ENCODE results near the gene TBC1D13. TPM values are rescaled to one million over a fixed set of nuclear protein-coding genes. Genes with fewer than 3 reads are reported as not detected.

The TBC1D13 gene
- total and polyA plus RNA-seq, 2 of the 13 experiments (the other 11 are each of a cell fraction or from before 2014, with no cell fraction given), result 17.9 to 19.7 TPM

DNA sequence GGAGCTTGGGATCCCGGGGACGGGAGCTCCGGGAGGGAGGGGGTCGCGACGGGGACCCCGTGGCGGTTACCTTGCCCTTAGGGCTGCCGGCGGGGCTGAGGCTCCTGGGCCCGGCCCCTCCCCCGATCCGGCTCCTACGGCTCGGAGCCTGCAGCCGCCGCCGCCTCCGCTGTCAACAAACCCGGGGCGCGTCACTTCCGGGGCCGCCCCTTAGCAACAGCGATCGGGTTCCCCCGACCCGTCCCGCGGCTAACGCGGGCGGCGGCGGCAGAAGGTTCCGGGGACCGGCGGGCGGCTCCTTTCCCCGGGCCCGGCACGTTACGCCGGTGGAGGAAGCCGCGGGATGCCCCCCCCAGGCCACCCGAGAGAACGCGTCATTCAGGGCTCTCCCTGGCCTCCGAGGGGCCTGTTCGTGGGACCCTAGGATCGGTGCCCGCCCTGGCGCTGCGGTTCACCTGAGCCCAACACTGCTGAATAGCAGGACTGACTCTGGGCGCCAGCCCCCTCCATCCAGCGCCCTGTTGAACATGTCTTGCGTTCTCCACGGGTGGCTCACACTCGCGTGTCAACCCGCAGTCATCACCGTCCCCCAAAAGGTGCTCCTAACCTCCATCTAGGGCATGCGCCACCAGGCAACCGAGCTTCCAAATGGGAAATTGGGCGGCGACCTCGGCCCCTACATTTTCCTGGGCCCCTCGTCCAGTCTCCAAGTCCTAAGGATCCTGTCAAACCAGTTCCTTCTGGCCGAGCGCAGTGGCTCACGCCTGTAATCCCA, 15.1 kb upstream of the TBC1D13 start, which contains the start of gene ZER1 (continued):
- TF ChIP-seq DNMT1 (CRISPR knock-in tag; IDR thresholded peaks at IDR 0.05) (no peak), HIC2 (CRISPR knock-in tag; IDR thresholded peaks at IDR 0.05; ENCODE audit: low read depth) (no peak), KMT2A (CRISPR knock-in tag; IDR thresholded peaks at IDR 0.05) (peak; percentile 96), GLI4 (CRISPR knock-in tag; IDR thresholded peaks at IDR 0.05; ENCODE audit: borderline replicate concordance) (peak; percentile 92; the same call in 1 of the 2 replicates), ZSCAN25 (CRISPR knock-in tag; IDR thresholded peaks at IDR 0.05) (peak; percentile 79), SAFB2 (CRISPR knock-in tag; IDR thresholded peaks at IDR 0.05; ENCODE audit: borderline replicate concordance, low read depth) (peak; percentile 72; the same call in 1 of the 2 replicates), FOXK2 (IDR thresholded peaks at IDR 0.05) (peak; percentile 38; the same call in 1 of the 2 replicates), U2AF2 (IDR thresholded peaks at IDR 0.05; ENCODE audit: low read depth, low read length) (no peak), PHF5A (CRISPR knock-in tag; IDR thresholded peaks at IDR 0.05; ENCODE audit: low read depth, unreplicated experiment) (peak; percentile 29), WIZ (CRISPR knock-in tag; IDR thresholded peaks at IDR 0.05) (no peak), AKNA (CRISPR knock-in tag; IDR thresholded peaks at IDR 0.05; ENCODE audit: borderline replicate concordance) (no peak), SYNCRIP (IDR thresholded peaks at IDR 0.05; ENCODE audit: insufficient read depth, low read depth, low read length) (no peak)
- TF ChIP-seq, protein P1, sequence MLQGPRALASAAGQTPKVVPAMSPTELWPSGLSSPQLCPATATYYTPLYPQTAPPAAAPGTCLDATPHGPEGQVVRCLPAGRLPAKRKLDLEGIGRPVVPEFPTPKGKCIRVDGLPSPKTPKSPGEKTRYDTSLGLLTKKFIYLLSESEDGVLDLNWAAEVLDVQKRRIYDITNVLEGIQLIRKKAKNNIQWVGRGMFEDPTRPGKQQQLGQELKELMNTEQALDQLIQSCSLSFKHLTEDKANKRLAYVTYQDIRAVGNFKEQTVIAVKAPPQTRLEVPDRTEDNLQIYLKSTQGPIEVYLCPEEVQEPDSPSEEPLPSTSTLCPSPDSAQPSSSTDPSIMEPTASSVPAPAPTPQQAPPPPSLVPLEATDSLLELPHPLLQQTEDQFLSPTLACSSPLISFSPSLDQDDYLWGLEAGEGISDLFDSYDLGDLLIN (CRISPR knock-in tag; IDR thresholded peaks at IDR 0.05; ENCODE audit: borderline replicate concordance), result no peak
- TF ChIP-seq, protein P2, sequence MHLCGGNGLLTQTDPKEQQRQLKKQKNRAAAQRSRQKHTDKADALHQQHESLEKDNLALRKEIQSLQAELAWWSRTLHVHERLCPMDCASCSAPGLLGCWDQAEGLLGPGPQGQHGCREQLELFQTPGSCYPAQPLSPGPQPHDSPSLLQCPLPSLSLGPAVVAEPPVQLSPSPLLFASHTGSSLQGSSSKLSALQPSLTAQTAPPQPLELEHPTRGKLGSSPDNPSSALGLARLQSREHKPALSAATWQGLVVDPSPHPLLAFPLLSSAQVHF (CRISPR knock-in tag; IDR thresholded peaks at IDR 0.05), result no peak
- TF ChIP-seq, protein P3, sequence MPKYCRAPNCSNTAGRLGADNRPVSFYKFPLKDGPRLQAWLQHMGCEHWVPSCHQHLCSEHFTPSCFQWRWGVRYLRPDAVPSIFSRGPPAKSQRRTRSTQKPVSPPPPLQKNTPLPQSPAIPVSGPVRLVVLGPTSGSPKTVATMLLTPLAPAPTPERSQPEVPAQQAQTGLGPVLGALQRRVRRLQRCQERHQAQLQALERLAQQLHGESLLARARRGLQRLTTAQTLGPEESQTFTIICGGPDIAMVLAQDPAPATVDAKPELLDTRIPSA (CRISPR knock-in tag; IDR thresholded peaks at IDR 0.05; ENCODE audit: borderline replicate concordance), result 0 out of 2 replicates have a peak, but pooled peaks have one; percentile 60
- TF ChIP-seq, protein P4, sequence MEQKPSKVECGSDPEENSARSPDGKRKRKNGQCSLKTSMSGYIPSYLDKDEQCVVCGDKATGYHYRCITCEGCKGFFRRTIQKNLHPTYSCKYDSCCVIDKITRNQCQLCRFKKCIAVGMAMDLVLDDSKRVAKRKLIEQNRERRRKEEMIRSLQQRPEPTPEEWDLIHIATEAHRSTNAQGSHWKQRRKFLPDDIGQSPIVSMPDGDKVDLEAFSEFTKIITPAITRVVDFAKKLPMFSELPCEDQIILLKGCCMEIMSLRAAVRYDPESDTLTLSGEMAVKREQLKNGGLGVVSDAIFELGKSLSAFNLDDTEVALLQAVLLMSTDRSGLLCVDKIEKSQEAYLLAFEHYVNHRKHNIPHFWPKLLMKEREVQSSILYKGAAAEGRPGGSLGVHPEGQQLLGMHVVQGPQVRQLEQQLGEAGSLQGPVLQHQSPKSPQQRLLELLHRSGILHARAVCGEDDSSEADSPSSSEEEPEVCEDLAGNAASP (CRISPR knock-in tag; IDR thresholded peaks at IDR 0.05; ENCODE audit: borderline replicate concordance), result peak; percentile 73
